ENCODE data around the gene IL18R1.

Gene IL18R1

DNA sequence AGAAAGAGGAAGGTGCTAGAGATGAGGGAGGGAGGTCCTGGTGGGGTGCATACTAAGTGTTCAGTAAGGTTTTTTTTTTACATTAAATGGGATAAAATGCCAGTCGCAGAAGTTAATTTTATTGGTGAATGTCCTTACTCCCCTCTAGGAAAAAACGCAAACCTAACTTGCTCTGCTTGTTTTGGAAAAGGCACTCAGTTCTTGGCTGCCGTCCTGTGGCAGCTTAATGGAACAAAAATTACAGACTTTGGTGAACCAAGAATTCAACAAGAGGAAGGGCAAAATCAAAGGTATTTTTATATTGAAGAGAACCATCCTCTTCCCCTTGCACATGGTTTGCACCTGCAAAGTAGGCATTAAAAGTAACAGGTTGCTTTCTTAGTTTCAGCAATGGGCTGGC is 12.7 kb upstream of the IL18R1 start:
- DNase-seq (ENCODE audit: insufficient read length, low spot score) (no peak), FAIRE-seq (no peak)

DNA sequence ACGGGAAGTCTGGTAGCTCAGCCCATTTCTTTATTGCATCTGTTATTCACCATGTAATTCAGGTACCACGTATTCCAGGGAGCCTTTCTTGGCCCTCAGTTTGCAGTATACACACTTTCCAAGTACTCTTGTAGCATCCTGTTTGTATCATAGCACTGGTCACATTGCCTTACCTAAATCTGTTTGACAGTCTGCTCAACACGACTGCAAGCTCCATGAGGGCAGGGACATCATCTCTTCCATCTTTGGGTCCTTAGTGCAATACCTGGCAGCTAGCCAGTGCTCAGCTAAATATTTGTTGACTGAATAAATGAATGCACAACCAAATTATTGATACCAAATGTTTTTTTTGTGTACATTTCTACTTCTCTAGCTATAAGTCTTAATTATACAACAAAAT is 11.2 kb upstream of the IL18R1 start:
- no peak for DNase-seq (ENCODE audit: insufficient read length, low spot score)
- no peak for FAIRE-seq

DNA sequence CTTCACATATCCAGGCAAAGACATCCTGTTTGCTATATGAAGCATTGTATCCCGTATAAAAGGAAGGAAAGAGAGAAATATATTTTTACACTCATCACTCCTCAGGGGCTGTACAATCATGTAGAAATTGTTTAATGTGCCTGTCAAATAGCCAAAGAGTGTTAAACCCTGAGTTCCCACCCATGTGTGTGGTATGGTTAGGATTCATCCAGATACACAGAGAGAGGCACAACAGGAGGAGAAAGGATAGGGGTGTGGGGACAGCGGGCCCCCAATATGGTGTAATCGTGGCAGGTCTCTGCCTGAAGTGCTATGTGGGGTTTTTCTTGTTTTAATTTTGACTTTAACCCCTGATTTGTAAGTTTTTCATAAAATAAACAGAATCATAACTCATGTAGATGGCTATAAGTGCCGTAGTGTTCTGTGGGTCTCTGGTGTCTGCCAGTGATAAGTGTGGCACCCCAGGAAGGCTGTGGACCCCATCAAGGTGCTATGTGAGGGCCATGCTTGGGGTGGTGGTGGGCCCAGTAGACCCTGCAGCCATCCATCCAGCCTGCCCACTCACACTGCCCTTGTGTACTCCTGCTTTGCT is 10.2 kb upstream of the IL18R1 start:
- DNase-seq (ENCODE audit: insufficient read length, low spot score), result no peak
- no peak for FAIRE-seq

DNA sequence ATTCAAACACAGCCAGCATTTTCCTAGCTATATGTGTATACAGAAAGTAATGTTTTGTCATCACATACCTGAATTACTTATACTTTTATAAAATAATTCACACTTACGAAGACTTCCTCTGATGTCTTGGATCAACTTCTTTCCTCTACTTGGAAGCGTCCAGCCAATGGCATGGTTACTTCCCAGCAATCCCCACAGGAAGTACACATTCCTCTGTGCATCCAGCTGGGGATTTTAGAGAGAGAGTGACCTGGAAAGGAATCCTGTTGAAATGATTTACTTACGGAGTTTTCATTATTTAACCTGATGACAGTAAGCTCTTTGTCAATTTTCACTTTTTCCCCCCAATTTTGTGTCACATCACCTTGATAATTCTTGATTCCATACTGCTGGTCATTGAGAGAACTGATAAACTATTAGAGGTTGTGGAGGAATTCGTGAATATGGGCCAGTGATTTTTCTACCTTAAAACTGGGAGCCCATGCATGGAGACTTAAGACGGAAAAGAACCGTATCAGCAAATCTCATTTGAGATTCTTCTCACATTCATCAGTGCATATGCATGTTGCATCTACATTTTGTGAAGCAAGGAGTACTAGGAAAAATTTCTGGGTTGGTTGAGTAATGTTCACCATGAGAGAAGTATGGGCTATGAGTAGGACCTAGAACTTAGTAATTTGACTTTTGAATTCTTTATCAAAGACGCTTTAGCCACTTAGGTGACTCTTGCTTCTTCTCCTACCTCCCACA is 9.0 kb upstream of the IL18R1 start:
- DNase-seq (ENCODE audit: insufficient read length, low spot score), result no peak
- FAIRE-seq, result no peak

DNA sequence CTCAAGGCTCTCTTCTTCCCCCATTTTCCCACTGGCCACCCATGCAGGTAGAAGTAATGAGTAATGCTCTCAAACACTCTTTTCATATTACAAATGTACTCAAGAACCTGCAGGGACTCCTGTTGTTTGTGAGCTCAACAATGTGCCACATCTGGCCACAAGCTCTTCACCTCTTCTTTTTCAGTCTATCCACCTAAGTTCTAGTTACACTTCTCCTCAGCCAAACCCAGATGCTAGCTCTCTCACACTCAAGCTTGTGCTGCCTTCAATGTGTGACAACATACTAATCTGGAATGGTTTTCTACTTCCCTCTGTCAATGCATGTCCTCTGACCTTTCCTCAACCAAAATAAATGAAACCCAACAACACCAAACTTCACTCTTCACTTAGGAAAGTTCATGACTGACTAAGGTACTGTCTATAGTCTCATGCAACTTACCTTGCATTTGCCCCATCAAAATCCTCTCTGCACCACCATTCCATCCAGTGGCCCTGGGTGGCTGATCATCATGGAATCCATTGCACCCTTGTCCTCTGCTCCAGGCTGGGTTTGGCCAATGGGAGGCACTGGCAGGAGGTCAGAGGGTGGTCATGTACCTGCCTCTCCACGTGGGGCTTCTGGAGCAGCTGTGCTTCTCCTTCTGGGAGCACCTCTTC is 5.3 kb upstream of the IL18R1 start:
- FAIRE-seq (no peak), DNase-seq (ENCODE audit: insufficient read length, low spot score) (no peak)

DNA sequence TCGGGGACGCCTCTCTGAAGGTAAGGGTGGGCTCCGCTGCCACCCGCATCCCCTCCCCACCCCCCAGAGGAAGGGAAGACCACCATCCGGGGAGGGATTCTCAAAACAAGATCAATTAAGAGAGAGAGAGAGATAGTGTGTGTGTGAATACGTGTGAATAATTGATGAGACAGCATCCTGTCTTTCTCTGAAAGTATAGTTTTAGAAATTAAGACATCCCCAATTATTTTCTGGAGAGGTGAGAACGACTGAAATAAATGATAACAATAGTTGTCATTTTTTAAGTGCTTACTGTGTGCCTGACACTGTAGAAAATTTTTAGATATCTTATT is 751 bp downstream of the IL18R1 start:
- no peak for DNase-seq (ENCODE audit: insufficient read length, low spot score)
- no peak for FAIRE-seq

DNA sequence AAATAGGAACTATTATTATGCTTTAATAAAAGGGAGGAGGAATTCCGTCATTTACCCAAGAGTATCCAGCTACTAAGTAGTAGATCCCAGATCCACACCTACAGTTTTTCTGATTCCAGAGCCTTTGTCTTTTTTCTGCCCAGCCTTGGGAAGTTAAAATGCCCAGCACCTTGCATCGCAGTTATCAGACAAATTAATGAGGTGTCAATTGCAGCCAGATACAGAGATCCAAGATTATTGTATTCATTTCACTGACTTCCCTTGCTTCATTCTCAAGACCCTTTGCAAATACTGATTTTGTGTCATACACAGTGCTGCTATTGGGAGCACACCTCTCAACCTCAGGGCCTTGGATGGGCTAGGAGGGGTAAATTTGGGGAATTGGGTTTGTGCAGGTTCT is 1.1 kb downstream of the IL18R1 start:
- FAIRE-seq, result no peak
- DNase-seq (ENCODE audit: insufficient read length, low spot score), result no peak

DNA sequence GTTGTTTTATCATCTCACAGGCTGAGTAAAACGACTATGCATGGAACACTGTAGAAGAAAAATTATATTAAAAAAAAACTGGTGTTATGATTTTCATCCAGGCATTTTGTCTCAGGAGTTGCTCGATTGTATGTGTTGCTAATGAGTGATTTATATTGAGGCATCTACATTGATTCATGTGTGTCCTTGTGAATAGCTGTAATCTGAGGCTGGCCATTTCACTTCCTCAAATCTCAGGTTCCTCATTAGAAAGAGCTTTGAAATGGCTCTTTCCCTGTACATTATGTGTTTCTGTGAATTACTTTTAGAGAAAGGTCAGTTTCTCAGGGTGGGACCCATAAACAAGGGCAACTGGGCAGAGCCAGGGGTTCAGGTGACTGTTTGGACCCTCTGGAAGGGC is 2.3 kb downstream of the IL18R1 start:
- DNase-seq (ENCODE audit: insufficient read length, low spot score), result no peak

DNA sequence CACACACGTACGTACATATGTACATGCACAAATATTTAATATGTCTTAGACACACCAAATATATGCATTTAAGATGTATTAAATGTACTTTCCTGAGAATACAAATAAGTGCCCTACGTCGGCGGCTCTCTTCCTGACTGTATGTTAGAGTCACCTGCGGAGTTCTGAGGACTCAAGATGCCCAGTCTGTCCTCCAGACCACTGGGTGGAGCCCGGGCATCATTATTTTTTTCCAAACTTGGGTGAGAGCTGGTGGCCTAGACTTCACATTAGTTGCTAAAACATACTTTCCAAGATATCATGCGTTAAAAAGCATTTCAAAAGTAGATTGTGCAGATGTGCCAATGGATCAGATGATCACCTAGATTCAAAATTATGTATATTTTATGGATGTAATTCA is 2.9 kb downstream of the IL18R1 start:
- no peak for FAIRE-seq
- no peak for DNase-seq (ENCODE audit: insufficient read length, low spot score)

More for the DNA sequence above, 2.3 kb downstream of the IL18R1 start:
- FAIRE-seq, result no peak

DNA sequence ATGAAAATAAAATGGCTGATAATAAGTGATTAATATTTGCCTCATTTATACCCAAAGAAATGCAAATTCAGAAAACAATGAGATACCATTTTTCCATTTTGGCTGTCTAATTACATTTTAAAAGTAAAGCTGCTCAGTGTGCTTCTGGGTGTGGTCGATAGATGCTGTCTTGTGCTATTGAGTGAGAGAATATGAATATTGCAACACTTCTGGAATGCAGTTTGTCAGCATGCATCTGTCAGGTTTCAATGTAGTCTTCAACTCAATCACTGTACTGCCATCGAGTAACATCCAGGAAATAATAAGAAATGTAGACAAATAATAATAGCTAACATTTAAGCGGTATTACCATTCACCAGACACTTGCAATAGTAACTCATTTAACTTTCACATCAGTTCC is 3.9 kb downstream of the IL18R1 start:
- DNase-seq (ENCODE audit: insufficient read length, low spot score), result no peak

DNA sequence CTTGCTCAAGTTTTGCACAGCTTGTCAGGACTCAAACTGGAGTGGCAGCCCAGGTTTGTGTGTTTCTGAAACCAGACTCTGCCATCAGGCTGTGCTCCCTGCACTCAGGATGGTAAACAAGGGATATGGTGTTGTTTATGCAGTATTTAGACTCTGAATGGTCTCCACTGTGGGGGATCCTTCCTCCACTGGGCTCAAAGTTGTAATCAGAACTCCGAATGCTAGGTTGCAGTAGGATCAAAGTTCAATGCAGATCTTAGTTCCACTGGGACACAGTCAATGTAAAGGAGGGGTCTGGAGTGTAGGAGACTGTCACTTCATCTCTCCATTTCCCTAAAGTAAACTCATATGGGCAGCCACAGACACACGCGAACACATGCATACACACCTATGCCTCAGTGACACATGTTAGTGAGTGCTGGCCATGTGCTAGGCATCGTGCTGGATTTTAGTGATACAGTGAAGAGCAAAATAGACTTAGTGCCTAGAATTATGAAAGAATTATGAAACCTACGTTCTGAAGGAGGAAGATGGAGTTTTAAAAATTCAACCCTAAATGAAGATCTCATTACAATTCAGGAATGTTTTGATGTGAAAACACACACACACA is 6.1 kb downstream of the IL18R1 start:
- DNase-seq (ENCODE audit: insufficient read length, low spot score) (no peak), FAIRE-seq (no peak)

More for the DNA sequence above, 3.9 kb downstream of the IL18R1 start:
- FAIRE-seq, result no peak

DNA sequence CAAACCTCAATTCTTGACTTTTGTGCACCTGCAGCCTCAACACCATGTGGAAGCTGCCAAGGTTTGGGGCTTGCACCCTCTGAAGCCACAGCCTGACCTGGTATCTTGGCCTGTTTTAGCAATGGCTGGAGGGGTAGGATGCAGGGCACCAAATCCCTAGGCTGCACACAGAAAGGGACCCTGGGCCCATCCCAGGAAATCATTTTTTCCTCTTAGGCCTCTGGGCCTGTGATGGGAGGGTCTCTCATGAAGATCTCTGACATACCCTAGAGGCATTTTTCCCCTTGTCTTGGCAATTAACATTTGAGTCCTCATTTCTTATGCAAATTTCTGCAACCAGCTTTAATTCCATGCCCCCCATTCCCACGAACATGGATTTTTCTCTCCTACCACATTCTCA is 10.2 kb downstream of the IL18R1 start:
- no peak for DNase-seq (ENCODE audit: insufficient read length, low spot score)
- FAIRE-seq, result no peak

DNA sequence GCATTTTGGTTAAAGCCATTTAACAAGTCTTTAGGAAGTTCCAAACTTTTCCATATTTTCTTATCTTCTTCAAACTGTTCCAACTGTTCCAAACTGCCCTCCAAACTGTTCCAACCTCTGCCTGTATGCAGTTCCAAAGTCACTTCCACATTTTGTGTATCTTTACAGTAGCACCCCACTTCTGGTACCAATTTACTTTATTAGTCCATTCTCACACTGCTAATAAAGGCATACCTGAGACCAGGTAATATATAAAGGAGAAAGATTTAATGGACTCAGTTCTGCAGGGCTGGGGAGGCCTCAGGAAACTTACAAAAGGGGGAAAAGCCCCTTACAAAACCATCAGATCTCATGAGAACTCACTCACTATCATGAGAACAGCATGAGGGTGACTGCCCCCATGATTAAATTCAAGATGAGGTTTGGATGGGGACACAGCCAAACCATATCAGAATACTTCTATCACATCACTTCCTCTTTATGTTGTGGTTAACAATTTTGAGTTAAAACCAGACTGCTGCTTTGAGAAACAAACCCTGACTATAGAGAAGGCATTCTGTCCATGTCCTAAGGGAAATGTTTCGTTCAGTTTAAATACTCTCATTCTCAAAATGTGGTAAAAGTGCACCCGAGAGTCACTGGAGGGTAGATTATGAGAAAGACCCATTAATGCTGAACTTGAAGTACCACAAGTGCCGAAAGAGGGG is 11.0 kb downstream of the IL18R1 start:
- no peak for DNase-seq (ENCODE audit: insufficient read length, low spot score)

DNA sequence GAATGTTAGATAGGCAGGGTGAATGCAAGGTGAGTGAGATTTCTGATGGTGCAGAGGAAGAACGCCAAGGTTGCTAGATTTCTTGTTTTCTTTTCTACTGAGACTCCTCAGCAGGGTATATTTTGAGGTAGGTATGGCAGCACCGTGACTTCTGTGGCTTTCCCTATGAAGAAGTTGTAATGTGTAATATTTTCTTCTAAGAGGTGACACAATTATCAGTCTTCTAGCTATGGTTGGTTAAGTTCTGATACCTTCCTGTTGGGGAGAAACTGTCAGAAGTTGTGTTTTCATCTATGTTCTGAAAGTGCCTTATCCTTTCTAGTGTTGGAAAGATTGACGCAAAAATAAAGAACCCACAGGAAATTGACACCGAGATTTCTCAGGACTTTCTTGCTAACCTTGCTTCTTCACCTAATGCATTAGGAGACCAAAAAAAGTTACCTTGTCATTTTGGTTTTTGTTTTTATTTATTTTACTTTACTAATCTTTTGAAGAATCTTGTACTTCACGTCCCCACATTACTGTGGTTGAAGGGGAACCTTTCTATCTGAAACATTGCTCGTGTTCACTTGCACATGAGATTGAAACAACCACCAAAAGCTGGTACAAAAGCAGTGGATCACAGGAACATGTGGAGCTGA is 11.9 kb downstream of the IL18R1 start:
- FAIRE-seq (peak; percentile 68), DNase-seq (ENCODE audit: insufficient read length, low spot score) (no peak)

More for the DNA sequence above, 11.0 kb downstream of the IL18R1 start:
- FAIRE-seq, result peak; percentile 14

DNA sequence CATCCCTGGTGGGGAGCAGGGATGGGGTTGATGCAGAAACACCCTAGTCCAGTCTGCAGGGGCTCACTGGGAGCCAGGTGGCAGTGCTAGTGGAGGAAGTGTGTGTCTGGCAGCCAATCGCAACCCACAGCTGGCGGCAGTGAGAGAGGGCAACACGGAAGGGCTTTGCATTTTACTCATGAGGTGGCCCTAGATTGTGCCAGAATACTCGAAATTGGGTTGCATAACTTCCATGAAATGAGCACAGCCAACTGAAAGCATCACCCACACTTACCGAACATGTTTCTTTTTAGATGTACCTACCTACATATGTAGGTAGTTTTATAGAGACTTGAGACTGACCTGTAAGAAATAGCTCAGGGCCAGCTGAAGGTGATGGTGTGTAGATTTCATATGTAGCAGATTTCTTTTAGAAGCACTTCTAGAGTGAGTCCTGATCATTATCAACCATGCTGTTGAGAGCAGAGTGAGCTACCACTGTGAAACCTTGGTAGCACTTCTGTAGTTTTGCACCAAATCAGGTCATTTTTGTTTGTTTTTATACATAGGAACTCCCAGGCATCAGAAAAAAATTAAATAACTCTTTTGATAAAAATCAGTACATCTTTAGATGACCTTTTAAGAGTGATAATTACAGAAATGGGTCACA is 13.0 kb downstream of the IL18R1 start:
- FAIRE-seq (no peak), DNase-seq (ENCODE audit: insufficient read length, low spot score) (no peak)

DNA sequence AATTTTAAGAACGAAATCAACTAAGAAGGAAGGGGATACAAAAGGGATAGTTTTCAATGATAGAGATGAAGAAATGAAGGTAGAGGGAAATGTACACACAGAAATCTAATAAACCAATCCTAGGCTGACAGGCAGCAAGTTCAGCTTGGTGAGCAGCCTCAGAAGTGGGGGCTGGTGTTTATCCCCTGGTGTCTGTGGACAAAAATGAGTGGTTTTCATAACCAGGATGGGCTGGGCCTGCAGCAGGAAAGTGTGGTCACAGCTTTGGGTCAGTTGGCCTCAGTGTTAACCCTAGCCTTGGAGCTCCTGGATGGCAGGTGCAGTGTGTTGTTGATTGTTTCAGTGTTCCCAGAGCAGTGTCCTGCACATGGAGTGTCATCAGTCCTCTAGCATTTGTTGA is 14.3 kb downstream of the IL18R1 start:
- DNase-seq (ENCODE audit: insufficient read length, low spot score), result no peak
- FAIRE-seq, result no peak

DNA sequence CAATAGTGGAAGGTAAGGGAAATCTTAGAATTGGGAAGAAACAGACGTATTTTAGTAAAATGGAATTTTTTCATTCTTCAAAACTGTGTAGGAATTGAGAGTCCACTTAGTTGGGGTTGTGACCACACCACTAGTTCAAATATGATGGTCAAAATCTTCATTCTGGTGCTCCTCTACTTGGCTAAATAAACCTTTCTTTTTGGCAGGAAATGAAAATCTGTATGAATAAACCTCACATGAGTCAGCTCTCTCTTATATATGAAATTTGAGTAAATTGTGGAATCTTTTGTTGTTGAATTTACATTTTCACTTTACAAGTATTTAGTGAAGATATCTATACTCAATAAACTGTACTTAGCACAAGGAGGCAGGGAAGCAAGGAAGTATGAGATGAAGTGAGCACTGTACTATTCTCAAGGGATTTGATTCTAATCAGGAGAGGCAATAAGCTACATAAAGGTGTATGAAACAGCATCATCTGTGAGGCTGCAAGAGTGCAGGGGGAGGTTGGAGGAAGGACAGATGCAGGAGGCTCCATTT is 20.5 kb downstream of the IL18R1 start:
- no peak for FAIRE-seq

DNA sequence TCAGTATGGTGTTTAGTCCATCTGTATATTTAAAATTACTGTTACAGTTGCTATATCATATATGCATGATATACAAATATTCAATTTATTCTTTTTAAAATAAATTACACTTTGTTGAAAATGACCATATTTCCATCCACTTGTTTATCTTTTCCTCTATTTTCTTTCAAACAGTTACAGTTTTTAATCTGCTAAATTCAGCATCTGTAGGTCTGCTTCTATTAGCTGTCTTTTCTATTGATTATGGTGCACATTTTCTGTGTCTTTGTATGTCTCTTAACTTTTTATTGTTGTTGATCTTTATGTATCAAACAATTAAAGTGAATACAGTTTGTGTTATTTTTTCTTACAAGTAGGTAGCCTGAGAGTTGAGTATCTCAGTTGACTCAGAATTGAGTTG is 28.1 kb downstream of the IL18R1 start:
- DNase-seq (ENCODE audit: insufficient read length, low spot score), result no peak
- FAIRE-seq, result no peak

More for the DNA sequence above, 20.5 kb downstream of the IL18R1 start:
- no peak for DNase-seq (ENCODE audit: insufficient read length, low spot score)

DNA sequence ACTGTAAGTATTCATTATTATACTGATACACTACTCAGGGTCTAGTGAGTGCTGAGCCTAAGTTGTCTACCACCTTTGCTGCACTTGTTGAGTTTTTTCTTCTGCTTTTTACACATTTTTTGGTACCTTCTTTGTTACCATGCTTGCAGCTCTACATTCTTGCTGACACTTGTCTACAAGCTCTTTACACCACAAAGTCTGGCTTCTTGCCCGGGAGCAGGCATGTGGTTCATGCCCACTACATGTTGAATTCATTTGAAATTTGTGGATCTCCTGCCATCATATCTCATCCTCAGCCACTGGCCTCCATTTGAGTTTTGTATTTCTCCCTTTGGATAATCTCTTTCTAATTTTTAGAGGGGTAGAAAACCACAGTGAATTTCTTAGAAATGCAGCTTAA is 29.9 kb downstream of the IL18R1 start:
- no peak for DNase-seq (ENCODE audit: insufficient read length, low spot score)
- no peak for FAIRE-seq

DNA sequence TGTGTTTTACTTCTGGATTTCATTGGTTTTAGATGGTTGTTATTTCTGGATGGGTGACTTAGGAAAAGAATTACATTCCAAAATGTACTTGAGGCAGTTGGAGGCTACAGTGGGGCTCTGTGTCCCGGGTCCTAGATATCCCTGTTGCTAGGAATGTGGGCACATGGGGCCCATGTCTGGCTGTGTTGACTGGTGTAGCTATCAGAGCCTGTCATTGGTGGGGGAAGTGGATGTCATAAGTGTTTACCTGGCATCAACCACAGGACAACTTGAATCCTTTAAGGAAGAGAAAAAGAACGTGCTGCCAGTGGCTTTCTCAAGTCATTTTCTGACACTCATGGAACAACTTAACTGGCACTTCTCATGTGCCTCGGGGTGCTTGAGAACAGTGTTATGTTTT is 30.4 kb downstream of the IL18R1 start:
- DNase-seq (ENCODE audit: insufficient read length, low spot score), result no peak
- FAIRE-seq, result no peak
